NT2/D1 (cell line): ENCODE results near the gene CD81.
"Not testable (repeated sequence)": the region's sequence is repeated elsewhere in the genome, so short reads cannot be mapped to it uniquely, and the experiment has no call there.

ENCODE experiments used
- SUZ12 ChIP-seq: IDR thresholded peaks from 2 replicates; pipeline ENCODE4 v1.6.1; 2011; ENCODE audit not compliant: insufficient read length, insufficient read depth; ENCODE audit errors: extremely low read depth
- ZNF274 ChIP-seq: IDR thresholded peaks from 2 replicates; pipeline ENCODE4 v1.6.1; 2011; ENCODE audit warnings: mild to moderate bottlenecking, low read depth, low read length

DNA sequence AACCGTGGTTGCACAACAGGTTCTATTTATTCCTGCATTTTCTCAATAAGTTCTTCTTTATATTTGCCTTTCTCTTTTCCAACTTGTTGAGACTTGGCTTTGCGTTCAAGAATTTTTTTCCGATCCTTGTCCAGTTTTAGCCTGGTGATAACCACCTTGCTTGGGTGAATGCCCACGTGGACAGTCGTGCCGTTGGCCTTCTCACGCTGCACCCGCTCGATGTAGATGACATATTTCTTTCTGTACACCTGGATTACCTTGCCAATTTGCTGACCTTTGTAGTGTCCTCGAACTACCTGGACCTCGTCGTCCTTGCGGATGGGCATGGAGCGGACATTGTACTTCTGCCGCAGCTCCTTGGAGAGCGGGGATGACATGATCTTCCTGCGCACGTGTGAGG, 41.8 kb upstream of the CD81 start:
- not testable (repeated sequence) for TF ChIP-seq ZNF274, SUZ12
